SK-N-MC (cell line): Measurements from ENCODE around the gene DOK5.

Experiments used
- DNase-seq: peaks from one replicate; pipeline ENCODE4 v3.0.0-alpha.2; 2011; ENCODE audit warnings: low read depth, low spot score
- H3K27ac ChIP-seq: fragments of 200-600 bp; sonication (generic); 2 replicates; pipeline ENCODE4 v1.5.1; 2016; ENCODE audit warnings: mixed run types
- H3K36me3 ChIP-seq: fragments of 200-600 bp; sonication (generic); 2 replicates; pipeline ENCODE4 v1.6.1; 2017; ENCODE audit warnings: antibody characterized with exemption, low read length, mixed read lengths; ENCODE audit not compliant: insufficient read depth
- H3K4me3 ChIP-seq: fragments of 200-600 bp; sonication (generic); 2 replicates; pipeline ENCODE4 v1.5.1; 2016
- H3K9ac ChIP-seq: fragments of 200-600 bp; sonication (generic); 2 replicates; pipeline ENCODE4 v1.8.0; 2017; ENCODE audit warnings: mixed run types, mixed read lengths; ENCODE audit not compliant: insufficient read length
- H3K9me3 ChIP-seq: fragments of 200-600 bp; sonication (generic); 2 replicates; pipeline ENCODE4 v1.6.1; 2017; ENCODE audit warnings: low read depth, mild to moderate bottlenecking, antibody characterized with exemption, low read length, moderate library complexity, mixed read lengths
- EZH2 ChIP-seq: fragments of 200-600 bp; sonication (generic); IDR thresholded peaks from one replicate; pipeline ENCODE4 v1.6.1; 2017; ENCODE audit warnings: antibody characterized with exemption
- FOXP2 ChIP-seq: optimal IDR thresholded peaks from 2 replicates; pipeline ENCODE3; 2011; ENCODE audit warnings: mild to moderate bottlenecking, moderate library complexity; ENCODE audit not compliant: insufficient read depth; ENCODE audit errors: extremely low read length, control extremely low read depth
- POLR2AphosphoS5 ChIP-seq: IDR thresholded peaks from 2 replicates; pipeline ENCODE4 v1.6.1; 2012; ENCODE audit warnings: mild to moderate bottlenecking, low read depth, low read length, borderline replicate concordance

The DOK5 gene

GRCh38 chr20:54486585-54486984 lies 11.2 kb downstream of the DOK5 start:
- no peaks in the 10 kb centered on the region for H3K9me3 ChIP-seq
- no peak for DNase-seq

GRCh38 chr20:54488442-54488841 lies 13.0 kb downstream of the DOK5 start:
- H3K36me3 ChIP-seq = no peaks in the 10 kb centered on the region
- H3K4me3 ChIP-seq = no peak overlapping the region
- H3K27ac ChIP-seq = no peak overlapping the region
- no peaks in the 10 kb centered on the region for H3K9me3 ChIP-seq
- TF ChIP-seq POLR2AphosphoS5 (no peak), FOXP2 (no peak), EZH2 (no peak)
- no peak for DNase-seq
- H3K9ac ChIP-seq = no peak overlapping the region

More at GRCh38 chr20:54486585-54486984, 11.2 kb downstream of the DOK5 start:
- Histone ChIP-seq H3K9ac (no peak overlapping the region), H3K36me3 (no peaks in the 10 kb centered on the region), H3K27ac (no peak overlapping the region), H3K4me3 (no peak overlapping the region)
- TF ChIP-seq FOXP2 (no peak), EZH2 (no peak), POLR2AphosphoS5 (no peak)

GRCh38 chr20:54491506-54491905 lies 16.1 kb downstream of the DOK5 start:
- Histone ChIP-seq H3K9me3 (no peaks in the 10 kb centered on the region), H3K27ac (no peak overlapping the region), H3K9ac (no peak overlapping the region), H3K36me3 (no peaks in the 10 kb centered on the region), H3K4me3 (no peak overlapping the region)
- DNase-seq = no peak
- TF ChIP-seq FOXP2 = no peak

- no peaks in the 10 kb centered on the region for H3K9me3 ChIP-seq
- H3K4me3 ChIP-seq = no peak overlapping the region
- DNase-seq = no peak
- no peak overlapping the region for H3K27ac ChIP-seq
- no peaks in the 10 kb centered on the region for H3K36me3 ChIP-seq
- TF ChIP-seq POLR2AphosphoS5 = no peak
- no peak for TF ChIP-seq EZH2
- TF ChIP-seq FOXP2 = no peak
- no peak overlapping the region for H3K9ac ChIP-seq
Observed at GRCh38 chr20:54494303-54495006, 19.1 kb downstream of the DOK5 start.

GRCh38 chr20:54497931-54498718 lies 22.7 kb downstream of the DOK5 start:
- Histone ChIP-seq H3K9ac (no peak overlapping the region), H3K4me3 (no peak overlapping the region), H3K9me3 (no peaks in the 10 kb centered on the region), H3K27ac (no peak overlapping the region), H3K36me3 (no peaks in the 10 kb centered on the region)
- TF ChIP-seq EZH2 = no peak
- TF ChIP-seq FOXP2 = no peak
- no peak for TF ChIP-seq POLR2AphosphoS5
- no peak for DNase-seq

- no peaks in the 10 kb centered on the region for H3K9me3 ChIP-seq
- no peak for DNase-seq
- H3K9ac ChIP-seq = no peak overlapping the region
- H3K27ac ChIP-seq = no peak overlapping the region
- TF ChIP-seq EZH2 (no peak), POLR2AphosphoS5 (no peak), FOXP2 (no peak)
- H3K4me3 ChIP-seq = no peak overlapping the region
- no peaks in the 10 kb centered on the region for H3K36me3 ChIP-seq
Observed at GRCh38 chr20:54499111-54499510, 23.7 kb downstream of the DOK5 start.

- H3K4me3 ChIP-seq = no peak overlapping the region
- DNase-seq = no peak
Observed at GRCh38 chr20:54502179-54502578, 26.8 kb downstream of the DOK5 start.

GRCh38 chr20:54506643-54507042 lies 31.2 kb downstream of the DOK5 start:
- Histone ChIP-seq H3K27ac (no peak overlapping the region), H3K9ac (no peak overlapping the region), H3K9me3 (no peaks in the 10 kb centered on the region), H3K4me3 (no peak overlapping the region), H3K36me3 (no peaks in the 10 kb centered on the region)
- DNase-seq = no peak
- no peak for TF ChIP-seq EZH2
- TF ChIP-seq FOXP2 = no peak
- no peak for TF ChIP-seq POLR2AphosphoS5

More at GRCh38 chr20:54502179-54502578, 26.8 kb downstream of the DOK5 start:
- TF ChIP-seq POLR2AphosphoS5 (no peak), FOXP2 (no peak)
- H3K36me3 ChIP-seq = no peaks in the 10 kb centered on the region
- no peak overlapping the region for H3K9ac ChIP-seq
- no peaks in the 10 kb centered on the region for H3K9me3 ChIP-seq
- no peak overlapping the region for H3K27ac ChIP-seq
